Neural crest cell (in vitro differentiated cells): ENCODE measurements around the gene YPEL4. TPM values are rescaled to one million over a fixed set of nuclear protein-coding genes. Genes with fewer than 3 reads are reported as not detected.

Experiments
- DNase-seq: peaks from one replicate; pipeline ENCODE4 v3.0.0; 2021; ENCODE audit warnings: low read depth, mixed read lengths, low spot score
- H3K27ac Mint-ChIP-seq: one replicate; pipeline ENCODE4 v1.8.0; 2021; ENCODE audit warnings: mild to moderate bottlenecking, mixed read lengths; ENCODE audit not compliant: unreplicated experiment
- H3K27me3 Mint-ChIP-seq: 2 replicates; pipeline ENCODE4 v1.8.0; 2021; ENCODE audit warnings: low read depth, mild to moderate bottlenecking, mixed read lengths
- H3K36me3 Mint-ChIP-seq: 2 replicates; pipeline ENCODE4 v1.8.0; 2021; ENCODE audit warnings: low read depth, mild to moderate bottlenecking, mixed read lengths
- H3K4me1 Mint-ChIP-seq: 2 replicates; pipeline ENCODE4 v1.8.0; 2021; ENCODE audit warnings: mixed read lengths
- H3K4me3 Mint-ChIP-seq: one replicate; pipeline ENCODE4 v1.8.0; 2021; ENCODE audit warnings: mild to moderate bottlenecking, mixed read lengths
- H3K9me3 Mint-ChIP-seq: 2 replicates; pipeline ENCODE4 v1.8.0; 2021; ENCODE audit warnings: mixed read lengths
- CTCF ChIP-seq: fragments of 200-600 bp; sonication (generic); conservative IDR thresholded peaks from 2 replicates; pipeline ENCODE4 v1.5.0; 2021; ENCODE audit warnings: antibody characterized with exemption, mild to moderate bottlenecking
- microRNA-seq: library from miRNA; unstranded; fragments of <30 nt; microRNA quantifications from one replicate; pipeline ENCODE4, GENCODE V29; 2020
- total RNA-seq: library from RNA; stranded (reverse); gene quantifications from 2 replicates; pipeline ENCODE4 v1.2.1, GENCODE V29; 2021

YPEL4 gene
- total RNA-seq, 1 donor from 2014 or later, result 0.37 TPM

- Mint-ChIP-seq H3K4me1 (peaks cover 48% of the 10 kb centered on the region), H3K9me3 (no peaks in the 10 kb centered on the region), H3K36me3 (no peaks in the 10 kb centered on the region), H3K4me3 (no peak overlapping the region), H3K27ac (peak overlapping the region; percentile 76), H3K27me3 (no peaks in the 10 kb centered on the region)
- no peak for DNase-seq
- TF ChIP-seq CTCF, result no peak
Measured at GRCh38 chr11:57596266-57596885, 53.3 kb downstream of the YPEL4 start.

Small RNAs within 50 kb of the gene (microRNA-seq; reads per million reads assigned to microRNA genes)
- 78,916 reads per million, percentile 100 among the genes with 10 or more reads in this experiment for gene MIR130A

Other genes starting within 250 kb of the YPEL4 start
- 52.9 and 53.7 TPM in 2 replicates for gene SLC43A3, start 222.8 kb downstream of the YPEL4 start, total RNA-seq
- gene RTN4RL2, start 189.4 kb downstream of the YPEL4 start, total RNA-seq, result 2.4 and 3.4 TPM in 2 replicates
- gene SLC43A1, start 134.2 kb downstream of the YPEL4 start, total RNA-seq, result 4.5 and 4.7 TPM in 2 replicates
- 103 and 108 TPM in 2 replicates for gene TIMM10, start 119.2 kb downstream of the YPEL4 start, total RNA-seq
- not detected in 2 replicates for gene SMTNL1, start 112.3 kb downstream of the YPEL4 start, total RNA-seq
- gene UBE2L6, start 82.2 kb downstream of the YPEL4 start, total RNA-seq, result 66.0 and 68.7 TPM in 2 replicates
- 28.0 and 31.7 TPM in 2 replicates for gene SERPING1, start 52.2 kb downstream of the YPEL4 start, total RNA-seq
- 23.8 and 25.7 TPM in 2 replicates for gene CLP1, start 7.8 kb upstream of the YPEL4 start, total RNA-seq
- 42.7 and 50.1 TPM in 2 replicates for gene ZDHHC5, start 18.2 kb upstream of the YPEL4 start, total RNA-seq
- 24.1 and 24.7 TPM in 2 replicates for gene MED19, start 62.3 kb upstream of the YPEL4 start, total RNA-seq
- 78.3 TPM in 2 replicates for gene TMX2, start 62.7 kb upstream of the YPEL4 start, total RNA-seq
- gene SELENOH, start 91.6 kb upstream of the YPEL4 start, total RNA-seq, result 208 and 212 TPM in 2 replicates
- not detected in 2 replicates for gene BTBD18, start 101.9 kb upstream of the YPEL4 start, total RNA-seq
- gene CTNND1, start 111.9 kb upstream of the YPEL4 start, total RNA-seq, result 144 TPM in 2 replicates